ENCODE results near the gene HPDL. TPM values are rescaled to one million over a fixed set of nuclear protein-coding genes. Genes with fewer than 3 reads are reported as not detected.

HPDL gene
- total RNA-seq, 1 donor = 0.36 TPM

GRCh38 chr1:45339789-45340558, 13.3 kb downstream of the HPDL start, which contains the start of the genes MUTYH and TOE1:
MUTYH (minus strand) TSS chr1:45340440; CDS start chr1:45334505, 5,935 bp downstream.
TOE1 (plus strand) TSS chr1:45340170; CDS start chr1:45340253, 83 bp downstream.
- Histone ChIP-seq H3K4me3 (ENCODE audit: insufficient read depth, low read length) (peak within 1 kb of the TSS; percentile 94), H3K4me1 (ENCODE audit: insufficient read depth, low read length) (peaks cover 19% of the 10 kb centered on the region), H3K27me3 (ENCODE audit: insufficient read depth, low read length) (no peaks in the 10 kb centered on the region), H3K79me2 (ENCODE audit: insufficient read depth, low read length) (peaks cover 34% of the 10 kb centered on the region), H3K27ac (ENCODE audit: low read depth, low read length) (peak within 1 kb of the TSS; percentile 95), H2AFZ (ENCODE audit: low read length) (peak within 1 kb of the TSS; percentile 98), H3K36me3 (ENCODE audit: insufficient read depth, low read length) (peaks cover 34% of the 10 kb centered on the region), H4K20me1 (ENCODE audit: insufficient read depth, low read length) (peaks cover 2% of the 10 kb centered on the region), H3K9me3 (ENCODE audit: low read depth, low read length) (no peaks in the 10 kb centered on the region), H3K4me2 (ENCODE audit: insufficient read depth, low read length) (peak within 1 kb of the TSS; percentile 85)
- peak; percentile 98 for DNase-seq (ENCODE audit: insufficient read length, low spot score, missing footprints)
- no peak for TF ChIP-seq CTCF (IDR thresholded peaks at IDR 0.05; ENCODE audit: extremely low read depth, low read depth, low read length)

GRCh38 chr1:45340816-45341466, 14.2 kb downstream of the HPDL start:
- Histone ChIP-seq H3K4me2 (ENCODE audit: insufficient read depth, low read length) (peak overlapping the region; percentile 85), H3K36me3 (ENCODE audit: insufficient read depth, low read length) (peaks cover 35% of the 10 kb centered on the region), H3K4me3 (ENCODE audit: insufficient read depth, low read length) (peak overlapping the region; percentile 94), H2AFZ (ENCODE audit: low read length) (peak overlapping the region; percentile 98), H4K20me1 (ENCODE audit: insufficient read depth, low read length) (peaks cover 2% of the 10 kb centered on the region), H3K79me2 (ENCODE audit: insufficient read depth, low read length) (peaks cover 34% of the 10 kb centered on the region), H3K4me1 (ENCODE audit: insufficient read depth, low read length) (peaks cover 19% of the 10 kb centered on the region), H3K27me3 (ENCODE audit: insufficient read depth, low read length) (no peaks in the 10 kb centered on the region), H3K9me3 (ENCODE audit: low read depth, low read length) (no peaks in the 10 kb centered on the region), H3K27ac (ENCODE audit: low read depth, low read length) (peak overlapping the region; percentile 95)
- no peak for TF ChIP-seq CTCF (IDR thresholded peaks at IDR 0.05; ENCODE audit: extremely low read depth, low read depth, low read length)
- DNase-seq (ENCODE audit: insufficient read length, low spot score, missing footprints) = no peak

GRCh38 chr1:45344499-45344898, 17.8 kb downstream of the HPDL start:
- peak; percentile 48 for DNase-seq (ENCODE audit: insufficient read length, low spot score, missing footprints)
- no peak overlapping the region for H3K4me3 ChIP-seq (ENCODE audit: insufficient read depth, low read length)
- H3K36me3 ChIP-seq (ENCODE audit: insufficient read depth, low read length) = peaks cover 35% of the 10 kb centered on the region
- peaks cover 2% of the 10 kb centered on the region for H4K20me1 ChIP-seq (ENCODE audit: insufficient read depth, low read length)
- no peak overlapping the region for H2AFZ ChIP-seq (ENCODE audit: low read length)
- peaks cover 18% of the 10 kb centered on the region for H3K4me1 ChIP-seq (ENCODE audit: insufficient read depth, low read length)
- H3K79me2 ChIP-seq (ENCODE audit: insufficient read depth, low read length) = peaks cover 24% of the 10 kb centered on the region
- H3K4me2 ChIP-seq (ENCODE audit: insufficient read depth, low read length) = no peak overlapping the region
- no peak for TF ChIP-seq CTCF (IDR thresholded peaks at IDR 0.05; ENCODE audit: extremely low read depth, low read depth, low read length)
- no peaks in the 10 kb centered on the region for H3K27me3 ChIP-seq (ENCODE audit: insufficient read depth, low read length)
- H3K27ac ChIP-seq (ENCODE audit: low read depth, low read length) = no peak overlapping the region
- H3K9me3 ChIP-seq (ENCODE audit: low read depth, low read length) = no peaks in the 10 kb centered on the region

- DNase-seq (ENCODE audit: insufficient read length, low spot score, missing footprints) = no peak
- Histone ChIP-seq H3K27me3 (ENCODE audit: insufficient read depth, low read length) (no peaks in the 10 kb centered on the region), H3K79me2 (ENCODE audit: insufficient read depth, low read length) (peaks cover 24% of the 10 kb centered on the region), H3K9me3 (ENCODE audit: low read depth, low read length) (no peaks in the 10 kb centered on the region), H2AFZ (ENCODE audit: low read length) (no peak overlapping the region), H4K20me1 (ENCODE audit: insufficient read depth, low read length) (peaks cover 2% of the 10 kb centered on the region), H3K36me3 (ENCODE audit: insufficient read depth, low read length) (peaks cover 35% of the 10 kb centered on the region), H3K27ac (ENCODE audit: low read depth, low read length) (no peak overlapping the region), H3K4me3 (ENCODE audit: insufficient read depth, low read length) (no peak overlapping the region), H3K4me2 (ENCODE audit: insufficient read depth, low read length) (no peak overlapping the region), H3K4me1 (ENCODE audit: insufficient read depth, low read length) (peaks cover 18% of the 10 kb centered on the region)
- TF ChIP-seq CTCF (IDR thresholded peaks at IDR 0.05; ENCODE audit: extremely low read depth, low read depth, low read length) = no peak
These were observed 18.3 kb downstream of the HPDL start for GRCh38 chr1:45345014-45345413.

Data from osteoblast (primary cell).